NCI-H82 treated with DMSO at 0.1 percent for 48 hours (cell line): Measurements from ENCODE around the gene TNPO3.

Experiments used
- DNase-seq: peaks from one replicate; lab custom pipeline; 2025; ENCODE audit not compliant: unreplicated experiment; lab: John Stamatoyannopoulos, UW

The TNPO3 gene

DNA sequence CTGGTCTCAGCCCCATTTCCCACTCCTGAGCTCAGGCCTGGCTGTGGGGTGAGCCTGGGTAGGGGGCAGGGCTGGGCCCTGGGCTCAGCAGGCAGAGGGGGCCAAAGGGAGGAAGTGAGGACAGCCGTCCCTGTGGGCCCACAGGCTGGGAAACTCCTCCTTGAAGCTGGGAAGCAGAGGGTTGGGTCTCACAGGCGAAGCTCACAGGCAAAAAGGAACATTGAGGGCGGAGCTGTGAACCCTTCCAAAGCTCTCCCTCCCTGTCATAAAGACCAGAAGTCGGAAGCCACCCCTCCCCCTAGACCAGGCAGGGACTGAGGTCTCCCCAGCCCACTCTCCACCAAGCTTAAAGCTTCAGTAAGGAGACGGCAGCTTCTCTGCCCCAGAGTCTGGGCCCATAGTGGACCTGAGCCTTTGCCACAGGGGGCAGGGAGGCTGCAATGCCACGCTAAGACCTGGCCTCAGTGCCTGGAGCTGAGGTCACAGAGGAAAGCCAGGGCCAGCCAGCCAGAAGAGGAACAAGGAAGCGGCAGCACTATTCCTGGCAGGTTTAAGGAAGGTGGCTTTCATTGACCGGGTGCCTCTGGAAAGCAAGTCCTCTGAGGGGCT, 143.4 kb downstream of the TNPO3 start:
- DNase-seq = peak; percentile 54

GRCh38 chr7:128910569-128910945, 144.4 kb downstream of the TNPO3 start, which contains the start of gene KCP:
Gene KCP, minus strand, starts transcription at chr7:128910709. Its CDS starts 33 bp downstream, at chr7:128910676.
- peak; percentile 27 for DNase-seq

- DNase-seq = peak; percentile 80
Observed at GRCh38 chr7:128909625-128910568, 145.0 kb downstream of the TNPO3 start.

DNA sequence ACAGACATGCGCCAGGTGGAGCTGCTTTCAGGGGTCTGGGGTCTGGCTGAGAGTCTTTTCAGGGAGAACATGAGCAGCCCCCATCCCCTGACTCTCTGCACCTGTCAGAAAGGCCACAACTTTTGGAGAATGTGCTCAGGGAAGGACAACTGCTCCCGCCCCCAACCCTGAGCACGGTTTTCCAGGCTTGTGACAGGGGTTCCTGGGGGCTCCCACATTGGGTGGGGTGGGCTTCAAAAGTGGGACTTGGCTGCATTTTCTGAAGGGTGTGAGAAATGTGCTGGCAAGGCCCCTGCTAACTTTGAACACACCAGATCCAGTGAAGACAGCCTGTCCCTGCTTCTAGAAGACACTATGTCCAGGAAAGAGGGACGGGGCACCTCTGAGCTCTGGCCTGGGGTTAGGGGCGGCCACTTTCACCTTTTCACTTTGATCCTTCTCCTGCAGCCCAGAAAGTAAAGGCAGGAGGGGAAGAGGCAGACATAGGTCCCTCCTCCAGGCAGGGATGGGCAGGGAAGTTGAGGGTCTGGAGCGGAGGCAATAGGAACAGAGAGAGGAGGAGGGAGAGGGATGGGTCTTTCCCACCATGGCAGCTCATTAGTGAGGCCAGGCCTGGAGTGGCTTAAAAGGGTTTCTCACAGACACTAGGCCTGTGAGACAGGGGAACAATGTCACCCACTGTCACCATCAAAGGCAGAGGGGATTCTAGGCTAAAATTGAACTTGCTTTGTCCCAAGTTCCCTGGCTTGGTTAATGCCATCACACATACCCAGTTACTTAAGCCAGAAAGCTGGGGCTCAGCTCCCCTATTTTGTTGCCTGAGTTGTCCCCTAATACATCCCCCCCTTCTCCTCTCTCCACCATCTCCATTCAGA, 145.9 kb downstream of the TNPO3 start:
- DNase-seq = no peak

- no peak for DNase-seq
Observed at GRCh38 chr7:128906766-128907559, 147.9 kb downstream of the TNPO3 start.

DNA sequence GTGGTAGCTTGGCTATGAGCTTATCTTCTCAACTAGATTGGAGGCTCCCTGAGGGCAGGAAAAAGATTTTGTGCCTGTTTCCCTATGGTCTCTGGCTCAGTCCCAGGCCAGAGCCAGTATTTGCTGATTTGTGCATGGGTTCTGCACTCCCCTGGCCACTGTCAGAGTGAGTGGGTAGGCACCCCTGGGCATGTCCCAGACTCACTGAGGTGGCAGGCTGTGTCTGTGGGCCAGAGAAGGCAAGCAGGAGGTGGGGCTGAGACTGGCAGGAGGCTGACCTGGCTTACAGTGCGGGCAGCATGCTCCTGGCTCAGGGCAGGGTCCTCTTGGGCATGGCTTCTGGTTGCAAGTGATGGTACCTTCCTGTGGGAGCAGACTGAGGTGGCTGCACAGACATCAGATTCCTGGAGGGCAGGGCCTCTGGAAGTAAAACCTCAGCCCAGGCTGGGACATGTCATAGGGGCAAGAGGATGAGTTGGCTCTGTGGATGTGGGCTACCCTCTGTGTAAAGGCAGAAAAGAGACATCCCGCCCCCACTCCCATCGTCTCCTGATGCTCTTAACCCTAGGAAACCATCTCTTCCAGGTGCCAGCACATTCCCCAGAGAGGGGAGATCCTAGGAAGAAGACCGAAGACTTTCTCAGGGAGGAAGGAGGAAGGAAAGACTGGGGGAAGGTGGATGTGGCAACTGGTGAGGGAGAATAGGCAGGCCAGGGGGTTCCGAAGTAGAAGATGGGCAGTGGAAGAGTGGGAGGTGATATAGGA, 148.7 kb downstream of the TNPO3 start:
- no peak for DNase-seq

DNA sequence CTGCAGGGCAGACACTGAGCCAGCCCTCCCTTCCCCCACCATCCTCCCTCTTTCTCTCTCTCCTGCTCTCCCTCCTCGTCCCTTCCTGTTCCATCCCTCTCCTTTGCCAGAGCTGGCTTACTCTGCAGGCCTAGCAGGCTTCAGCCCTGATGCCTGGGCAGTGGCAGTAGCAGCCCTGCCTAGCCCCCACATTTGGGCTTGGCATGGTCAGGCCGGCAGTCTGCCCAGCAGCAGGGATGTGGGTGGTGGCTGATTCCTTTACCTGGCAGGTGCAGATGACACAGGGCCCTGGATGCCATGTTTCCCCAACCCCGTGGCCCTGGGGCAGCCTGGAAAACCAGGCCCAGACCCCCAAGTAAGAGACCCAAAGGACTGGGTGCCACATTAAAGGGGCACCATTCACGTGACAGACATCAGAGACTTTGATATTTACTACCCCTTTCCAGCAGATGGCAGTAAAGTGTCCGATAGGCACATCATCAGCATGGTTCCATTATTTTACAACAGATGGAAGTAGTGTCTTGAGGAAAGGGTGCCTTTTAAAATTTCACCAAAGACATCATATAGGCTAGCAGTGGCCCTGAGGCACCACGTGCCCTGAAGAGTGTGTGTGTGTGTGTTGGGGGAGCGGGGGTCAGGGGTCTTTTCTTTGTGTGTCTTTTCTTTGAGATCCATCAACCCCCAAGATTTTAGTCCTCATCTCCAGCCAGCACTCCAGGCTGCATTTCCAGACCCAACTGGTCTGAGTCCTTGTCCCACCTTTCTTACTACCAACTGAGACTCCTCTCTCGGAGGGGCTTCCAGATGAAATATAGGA, 150.3 kb downstream of the TNPO3 start:
- DNase-seq = peak; percentile 14
